Transverse colon (tissue), 4 donors: ENCODE results near the gene FBN3. TPM values are rescaled to one million over a fixed set of nuclear protein-coding genes. Genes with fewer than 3 reads are reported as not detected.
"Not testable (repeated sequence)": the region's sequence is repeated elsewhere in the genome, so short reads cannot be mapped to it uniquely, and the experiment has no call there.

ENCODE experiments used
- DNase-seq: peaks from one replicate; pipeline ENCODE4 v3.0.0-alpha.2; 2019
- H3K27ac ChIP-seq, 4 donors: fragments of 200-600 bp; sonication (generic); 2 replicates each; pipeline ENCODE4 v1.5.1; 2016 to 2018; ENCODE audit warnings: inconsistent platforms in 4 of 4
- H3K27me3 ChIP-seq: fragments of 200-600 bp; sonication (generic); 2 replicates; pipeline ENCODE4 v1.5.1; 2017; ENCODE audit warnings: inconsistent platforms
- H3K36me3 ChIP-seq, 4 donors: fragments of 200-600 bp; sonication (generic); 2 replicates each; pipeline ENCODE4 v1.5.1; 2017 to 2019; ENCODE audit warnings: inconsistent platforms in 4 of 4
- H3K4me1 ChIP-seq, 4 donors: fragments of 200-600 bp; sonication (generic); 2 replicates each; pipeline ENCODE4 v1.5.1; 2017 to 2020; ENCODE audit warnings: inconsistent platforms in 4 of 4
- H3K4me3 ChIP-seq, 4 donors: fragments of 200-600 bp; sonication (generic); 1 replicate in 1 of 4; 2 replicates in 3 of 4; pipeline versions ENCODE4 v1.5.1 to v1.6.1; 2017 to 2019; ENCODE audit warnings: inconsistent platforms in 4 of 4
- H3K9me3 ChIP-seq, 2 donors: fragments of 200-600 bp; sonication (generic); 2 replicates each; pipeline ENCODE4 v1.5.1; 2017 to 2019; ENCODE audit warnings: inconsistent platforms in 2 of 2
- CTCF ChIP-seq, 5 experiments: fragments of 200-600 bp in 3 of 5; fragments of 450-650 bp in 2 of 5; sonication (generic) in 3 of 5; IDR thresholded peaks; 1 replicate in 2 of 5; 2 replicates in 3 of 5; pipeline ENCODE4 v1.5.1; 2016 to 2017; ENCODE audit warnings: antibody characterized with exemption in 5 of 5, inconsistent platforms in 3 of 5, mild to moderate bottlenecking in 2 of 5, moderate library complexity in 1 of 5
- EP300 ChIP-seq: sonication (generic); formaldehyde crosslinking; IDR thresholded peaks from one replicate; pipeline ENCODE4 v1.6.1; 2017; ENCODE audit warnings: antibody characterized with exemption, low read depth
- POLR2A ChIP-seq: fragments of 450-650 bp; IDR thresholded peaks from one replicate; pipeline ENCODE4 v1.6.1; 2016; ENCODE audit warnings: antibody characterized with exemption, mild to moderate bottlenecking, moderate library complexity
- POLR2AphosphoS5 ChIP-seq, 3 donors: sonication (generic); formaldehyde crosslinking; IDR thresholded peaks; one replicate each; pipeline ENCODE4 v1.6.1; 2016; ENCODE audit warnings: antibody characterized with exemption in 3 of 3
- WGBS, 2 donors: methylation state at CpG; one replicate each; pipeline ENCODE4 v1.1.5; 2018; ENCODE audit warnings: low coverage in 1 of 2; 5-methylcytosine and 5-hydroxymethylcytosine counted together
- in situ Hi-C, 4 donors: fragments of 200-750 bp; cut with MboI; loops; one replicate each; pipeline versions ENCODE4 v1.15.0 to v1.15.1; 2017; ENCODE audit warnings: low sequenced_read_pairs in 3 of 4, low pct_ligation_motif_present in 1 of 4, low pct_unique_long_range_greater_than_20kb in 1 of 4
- intact Hi-C: fragments of 100-400 bp; cut with DNase I; formaldehyde crosslinking; loops from one replicate; pipeline ENCODE4 v1.15.1; 2023; ENCODE audit warnings: low total_unique reads
- total RNA-seq, 4 donors: library from RNA; depleted of rRNA; stranded (reverse); fragments of >200 nt; gene quantifications; one replicate each; pipeline ENCODE4 v1.1.0, GENCODE V29; 2016

FBN3 gene
- total RNA-seq, 4 donors from 2014 or later, result not detected

- Histone ChIP-seq H3K36me3 (no peaks in the 10 kb centered on the region), H3K9me3 (no peaks in the 10 kb centered on the region), H3K27me3 (no peaks in the 10 kb centered on the region), H3K4me1 (no peaks in the 10 kb centered on the region), H3K27ac (no peak overlapping the region), H3K4me3 (no peak overlapping the region)
- intact Hi-C loops, result no loop called here
- no peak for DNase-seq
- in situ Hi-C loops, result no loop called here
- TF ChIP-seq CTCF (IDR thresholded peaks at IDR 0.05), result no peak
- TF ChIP-seq EP300, result no peak
- TF ChIP-seq POLR2A, result no peak
- WGBS, 2 donors, result 62 to 72% methylated on average over 2 of the region's 2 CpGs
Observed at GRCh38 chr19:8107301-8107903, 42.0 kb downstream of the FBN3 start.

GRCh38 chr19:8105471-8105870, 43.9 kb downstream of the FBN3 start:
- H3K4me1 ChIP-seq, result no peaks in the 10 kb centered on the region
- no peak overlapping the region for H3K27ac ChIP-seq
- in situ Hi-C loops, result no loop called here
- H3K4me3 ChIP-seq, result no peak overlapping the region
- no peaks in the 10 kb centered on the region for H3K27me3 ChIP-seq
- DNase-seq, result no peak
- H3K9me3 ChIP-seq, result no peaks in the 10 kb centered on the region
- intact Hi-C loops, result no loop called here
- 63 to 65% methylated on average over 2 of the region's 2 CpGs for WGBS, 2 donors
- no peaks in the 10 kb centered on the region for H3K36me3 ChIP-seq
- TF ChIP-seq POLR2A (no peak), EP300 (no peak), CTCF (IDR thresholded peaks at IDR 0.05) (no peak), POLR2AphosphoS5 (IDR thresholded peaks at IDR 0.05) (no peak)

- H3K27me3 ChIP-seq, intact Hi-C loops, H3K4me1 ChIP-seq, H3K9me3 ChIP-seq, DNase-seq, in situ Hi-C loops, H3K4me3 ChIP-seq, H3K36me3 ChIP-seq, H3K27ac ChIP-seq: not testable (repeated sequence)
- WGBS, 2 donors, result 77 to 82% methylated on average over 8 to 12 of the region's 12 CpGs
Observed at GRCh38 chr19:8101910-8102309, 47.5 kb downstream of the FBN3 start.

GRCh38 chr19:8101311-8101710, 48.1 kb downstream of the FBN3 start:
- Histone ChIP-seq H3K36me3 (no peaks in the 10 kb centered on the region), H3K9me3 (peaks cover 0 to under 1% of the 10 kb centered on the region in 2 donors), H3K27me3 (no peaks in the 10 kb centered on the region), H3K27ac (no peak overlapping the region), H3K4me3 (no peak overlapping the region), H3K4me1 (no peaks in the 10 kb centered on the region)
- WGBS, 2 donors, result 86 to 94% methylated on average over 1 to 4 of the region's 4 CpGs
- DNase-seq, result no peak
- in situ Hi-C loops (no loop called here), intact Hi-C loops (no loop called here)
- no peak for TF ChIP-seq POLR2AphosphoS5 (IDR thresholded peaks at IDR 0.05)
- no peak for TF ChIP-seq POLR2A
- TF ChIP-seq EP300, result no peak
- TF ChIP-seq CTCF (IDR thresholded peaks at IDR 0.05), result no peak
